ENCODE measurements around the gene CAMLG.
"Not testable (repeated sequence)": the region's sequence is repeated elsewhere in the genome, so short reads cannot be mapped to it uniquely, and the experiment has no call there.

CAMLG gene

GRCh38 chr5:134738133-134738962 is at the start of gene CAMLG:
Gene CAMLG, plus strand, starts transcription at chr5:134738548. Its CDS starts 73 bp downstream, at chr5:134738621.
- peak; percentile 96 for DNase-seq (ENCODE audit: low read depth, low spot score)

GRCh38 chr5:134690144-134690543 is 48.2 kb upstream of the CAMLG start:
- DNase-seq (ENCODE audit: low read depth, low spot score) = not testable (repeated sequence)

GRCh38 chr5:134692722-134693121 is 45.6 kb upstream of the CAMLG start:
- DNase-seq (ENCODE audit: low read depth, low spot score) = no peak

GRCh38 chr5:134708301-134708700 is 30.0 kb upstream of the CAMLG start:
- no peak for DNase-seq (ENCODE audit: low read depth, low spot score)

- no peak for DNase-seq (ENCODE audit: low read depth, low spot score)
Observed at GRCh38 chr5:134714120-134714519, 24.2 kb upstream of the CAMLG start.

GRCh38 chr5:134714541-134714940 is 23.8 kb upstream of the CAMLG start:
- DNase-seq (ENCODE audit: low read depth, low spot score) = no peak

GRCh38 chr5:134715466-134715865 is 22.9 kb upstream of the CAMLG start:
- DNase-seq (ENCODE audit: low read depth, low spot score) = not testable (repeated sequence)

- DNase-seq (ENCODE audit: low read depth, low spot score) = no peak
Observed at GRCh38 chr5:134724872-134725271, 13.5 kb upstream of the CAMLG start.

- no peak for DNase-seq (ENCODE audit: low read depth, low spot score)
Observed at GRCh38 chr5:134732819-134733218, 5.5 kb upstream of the CAMLG start.

- no peak for DNase-seq (ENCODE audit: low read depth, low spot score)
Observed at GRCh38 chr5:134735243-134735642, 3.1 kb upstream of the CAMLG start.

- no peak for DNase-seq (ENCODE audit: low read depth, low spot score)
Observed at GRCh38 chr5:134736173-134736812, 2.1 kb upstream of the CAMLG start.

GRCh38 chr5:134738963-134739661 is 764 bp downstream of the CAMLG start:
- peak; percentile 15 for DNase-seq (ENCODE audit: low read depth, low spot score)

GRCh38 chr5:134741052-134741451 is 2.7 kb downstream of the CAMLG start:
- no peak for DNase-seq (ENCODE audit: low read depth, low spot score)

- no peak for DNase-seq (ENCODE audit: low read depth, low spot score)
Observed at GRCh38 chr5:134742134-134742533, 3.8 kb downstream of the CAMLG start.

- no peak for DNase-seq (ENCODE audit: low read depth, low spot score)
Observed at GRCh38 chr5:134749415-134749814, 11.1 kb downstream of the CAMLG start.

- no peak for DNase-seq (ENCODE audit: low read depth, low spot score)
Observed at GRCh38 chr5:134758176-134758503, 19.8 kb downstream of the CAMLG start.

GRCh38 chr5:134758504-134759341 is 20.4 kb downstream of the CAMLG start, which contains the start of gene DDX46:
Gene DDX46, plus strand, starts transcription at chr5:134758779. Its CDS starts 160 bp downstream, at chr5:134758939.
- DNase-seq (ENCODE audit: low read depth, low spot score) = peak; percentile 65

GRCh38 chr5:134767528-134768291 is 29.4 kb downstream of the CAMLG start:
- DNase-seq (ENCODE audit: low read depth, low spot score) = not testable (repeated sequence)

GRCh38 chr5:134769206-134769605 is 30.9 kb downstream of the CAMLG start:
- no peak for DNase-seq (ENCODE audit: low read depth, low spot score)

- no peak for DNase-seq (ENCODE audit: low read depth, low spot score)
Observed at GRCh38 chr5:134772461-134773125, 34.2 kb downstream of the CAMLG start.

Data from brain pericyte (primary cell).